Activated T-cell treated with anti-CD3 and anti-CD28 coated beads for 24 hours (primary cell): ENCODE data around the gene TNXB.
"Not testable (repeated sequence)": the region's sequence is repeated elsewhere in the genome, so short reads cannot be mapped to it uniquely, and the experiment has no call there.

ENCODE experiments used
- DNase-seq: peaks from one replicate; pipeline ENCODE4 v3.0.0-alpha.2; 2020; ENCODE audit warnings: low read depth

Gene TNXB

DNA sequence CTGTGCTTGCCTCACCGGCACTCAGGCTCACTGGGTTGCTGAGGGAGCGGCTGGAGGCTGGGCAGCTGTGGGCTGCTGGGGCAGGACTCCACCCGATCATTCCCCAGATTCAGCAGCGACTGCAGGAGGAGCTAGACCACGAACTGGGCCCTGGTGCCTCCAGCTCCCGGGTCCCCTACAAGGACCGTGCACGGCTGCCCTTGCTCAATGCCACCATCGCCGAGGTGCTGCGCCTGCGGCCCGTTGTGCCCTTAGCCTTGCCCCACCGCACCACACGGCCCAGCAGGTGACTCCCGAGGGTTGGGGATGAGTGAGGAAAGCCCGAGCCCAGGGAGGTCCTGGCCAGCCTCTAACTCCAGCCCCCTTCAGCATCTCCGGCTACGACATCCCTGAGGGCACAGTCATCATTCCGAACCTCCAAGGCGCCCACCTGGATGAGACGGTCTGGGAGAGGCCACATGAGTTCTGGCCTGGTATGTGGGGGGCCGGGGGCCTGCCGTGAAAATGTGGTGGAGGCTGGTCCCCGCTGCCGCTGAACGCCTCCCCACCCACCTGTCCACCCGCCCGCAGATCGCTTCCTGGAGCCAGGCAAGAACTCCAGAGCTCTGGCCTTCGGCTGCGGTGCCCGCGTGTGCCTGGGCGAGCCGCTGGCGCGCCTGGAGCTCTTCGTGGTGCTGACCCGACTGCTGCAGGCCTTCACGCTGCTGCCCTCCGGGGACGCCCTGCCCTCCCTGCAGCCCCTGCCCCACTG is 68.7 kb downstream of the TNXB start:
- DNase-seq, result not testable (repeated sequence)

GRCh38 chr6:32039321-32040274 is 69.5 kb downstream of the TNXB start:
- not testable (repeated sequence) for DNase-seq

- DNase-seq, result not testable (repeated sequence)
Observed at GRCh38 chr6:32038878-32039277, 70.3 kb downstream of the TNXB start.

DNA sequence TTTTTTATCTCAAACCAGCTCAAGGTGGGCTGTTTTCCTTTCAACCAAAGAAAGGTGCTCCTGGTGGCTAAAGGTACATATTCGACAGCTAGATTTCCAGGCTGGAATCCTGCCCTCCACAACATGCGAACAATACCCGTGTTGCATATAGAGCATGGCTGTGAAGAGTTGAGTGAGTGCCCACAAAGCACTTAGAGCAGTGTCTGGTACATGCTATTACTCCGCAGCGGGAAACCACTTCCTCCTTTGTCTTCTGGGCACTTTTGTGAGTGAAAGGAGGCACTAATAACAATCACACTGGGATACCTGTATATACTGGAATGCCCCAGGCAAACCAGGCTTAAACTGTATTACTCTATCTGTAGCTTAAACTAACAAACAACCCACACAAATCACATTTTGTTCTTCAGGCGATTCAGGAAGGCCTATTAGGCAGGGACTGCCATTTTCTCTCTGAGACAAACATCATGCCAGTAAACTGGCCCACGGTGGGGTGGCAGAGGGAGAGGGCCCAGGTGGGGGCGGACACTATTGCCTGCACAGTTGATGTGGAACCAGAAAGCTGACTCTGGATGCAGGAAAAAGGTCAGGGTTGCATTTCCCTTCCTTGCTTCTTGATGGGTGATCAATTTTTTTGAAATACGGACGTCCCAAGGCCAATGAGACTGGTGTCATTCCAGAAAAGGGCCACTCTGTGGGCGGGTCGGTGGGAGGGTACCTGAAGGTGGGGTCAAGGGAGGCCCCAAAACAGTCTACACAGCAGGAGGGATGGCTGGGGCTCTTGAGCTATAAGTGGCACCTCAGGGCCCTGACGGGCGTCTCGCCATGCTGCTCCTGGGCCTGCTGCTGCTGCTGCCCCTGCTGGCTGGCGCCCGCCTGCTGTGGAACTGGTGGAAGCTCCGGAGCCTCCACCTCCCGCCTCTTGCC is 71.3 kb downstream of the TNXB start, which contains the start of gene CYP21A2:
Gene CYP21A2 (plus strand): TSS at position 818 of the 927 bp plus-strand sequence. CDS start 8 bp downstream, at position 826.
- DNase-seq, result not testable (repeated sequence)

DNA sequence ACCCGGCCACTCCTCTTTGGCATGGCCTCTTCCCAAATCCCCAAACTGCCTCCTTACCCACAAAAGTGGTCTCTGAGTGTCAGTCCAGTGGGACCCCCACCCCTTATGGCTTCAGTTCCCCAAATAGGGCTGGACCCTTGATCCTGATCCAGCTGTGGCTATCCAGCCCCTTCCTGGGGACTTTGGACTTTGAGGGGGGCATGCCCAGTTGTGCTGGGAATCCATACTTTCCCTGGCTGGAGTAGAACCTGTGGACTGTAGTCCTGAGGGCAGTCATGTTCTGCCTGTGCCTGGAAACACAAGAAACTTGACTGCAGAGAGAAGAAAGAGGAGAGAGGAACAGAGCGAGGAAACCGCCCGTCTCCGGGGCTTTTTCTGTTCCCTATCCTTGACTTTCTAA is 72.0 kb downstream of the TNXB start:
- not testable (repeated sequence) for DNase-seq

GRCh38 chr6:32035283-32036013 is 73.7 kb downstream of the TNXB start:
- not testable (repeated sequence) for DNase-seq

DNA sequence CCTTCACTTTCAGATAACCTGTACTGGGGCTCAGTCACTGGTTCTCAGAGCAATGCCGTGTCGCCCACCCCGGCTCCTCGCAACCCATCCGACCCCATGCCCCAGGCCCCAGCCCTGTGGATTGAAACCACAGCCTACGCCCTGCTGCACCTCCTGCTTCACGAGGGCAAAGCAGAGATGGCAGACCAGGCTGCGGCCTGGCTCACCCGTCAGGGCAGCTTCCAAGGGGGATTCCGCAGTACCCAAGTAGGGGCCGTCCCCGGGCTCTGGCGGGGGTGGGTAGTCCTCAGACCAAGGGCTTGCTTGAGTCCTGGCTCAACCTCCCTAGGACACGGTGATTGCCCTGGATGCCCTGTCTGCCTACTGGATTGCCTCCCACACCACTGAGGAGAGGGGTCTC is 79.6 kb downstream of the TNXB start:
- DNase-seq, result not testable (repeated sequence)

GRCh38 chr6:32028631-32029030 is 80.5 kb downstream of the TNXB start:
- not testable (repeated sequence) for DNase-seq

GRCh38 chr6:32022100-32022499 is 87.0 kb downstream of the TNXB start:
- DNase-seq, result not testable (repeated sequence)

- DNase-seq, result not testable (repeated sequence)
Observed at GRCh38 chr6:32014547-32014946, 94.6 kb downstream of the TNXB start, which contains the start of gene C4B. C4B (plus strand) TSS chr6:32014795; CDS start chr6:32014846, 51 bp downstream.

- not testable (repeated sequence) for DNase-seq
Observed at GRCh38 chr6:32013738-32014137, 95.4 kb downstream of the TNXB start.

- not testable (repeated sequence) for DNase-seq
Observed at GRCh38 chr6:32012941-32013617, 96.1 kb downstream of the TNXB start.

GRCh38 chr6:32010856-32011530 is 98.1 kb downstream of the TNXB start:
- DNase-seq, result not testable (repeated sequence)

DNA sequence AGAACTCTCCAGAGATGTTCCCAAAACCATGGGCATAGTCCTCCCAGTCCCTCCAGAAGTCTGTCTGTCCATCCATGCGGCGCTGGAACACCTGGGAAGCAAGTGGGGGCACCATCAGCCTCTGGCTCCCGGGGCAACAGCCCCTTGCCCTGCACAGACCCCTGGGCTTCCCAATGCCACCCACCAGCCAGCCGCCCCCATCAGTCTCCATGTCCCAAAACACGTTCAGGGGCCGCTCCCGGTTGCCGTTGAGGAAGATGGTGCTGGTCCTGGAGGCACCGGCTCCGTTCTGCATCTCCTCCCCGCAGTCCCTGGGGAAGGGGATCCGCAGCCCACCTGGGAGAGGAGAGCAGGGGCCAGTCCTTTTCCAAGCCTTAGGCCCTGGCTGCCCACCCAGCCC is 99.6 kb downstream of the TNXB start:
- DNase-seq, result not testable (repeated sequence)

- not testable (repeated sequence) for DNase-seq
Observed at GRCh38 chr6:32008616-32009015, 100.5 kb downstream of the TNXB start.

DNA sequence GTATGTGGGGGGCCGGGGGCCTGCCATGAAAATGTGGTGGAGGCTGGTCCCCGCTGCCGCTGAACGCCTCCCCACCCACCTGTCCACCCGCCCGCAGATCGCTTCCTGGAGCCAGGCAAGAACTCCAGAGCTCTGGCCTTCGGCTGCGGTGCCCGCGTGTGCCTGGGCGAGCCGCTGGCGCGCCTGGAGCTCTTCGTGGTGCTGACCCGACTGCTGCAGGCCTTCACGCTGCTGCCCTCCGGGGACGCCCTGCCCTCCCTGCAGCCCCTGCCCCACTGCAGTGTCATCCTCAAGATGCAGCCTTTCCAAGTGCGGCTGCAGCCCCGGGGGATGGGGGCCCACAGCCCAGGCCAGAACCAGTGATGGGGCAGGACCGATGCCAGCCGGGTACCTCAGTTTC is 101.1 kb downstream of the TNXB start:
- not testable (repeated sequence) for DNase-seq

DNA sequence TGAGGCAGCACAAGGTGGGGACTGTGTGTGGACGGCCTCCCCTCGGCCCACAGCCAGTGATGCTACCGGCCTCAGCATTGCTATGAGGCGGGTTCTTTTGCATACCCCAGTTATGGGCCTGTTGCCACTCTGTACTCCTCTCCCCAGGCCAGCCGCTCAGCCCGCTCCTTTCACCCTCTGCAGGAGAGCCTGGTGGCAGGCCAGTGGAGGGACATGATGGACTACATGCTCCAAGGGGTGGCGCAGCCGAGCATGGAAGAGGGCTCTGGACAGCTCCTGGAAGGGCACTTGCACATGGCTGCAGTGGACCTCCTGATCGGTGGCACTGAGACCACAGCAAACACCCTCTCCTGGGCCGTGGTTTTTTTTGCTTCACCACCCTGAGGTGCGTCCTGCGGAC is 102.1 kb downstream of the TNXB start:
- not testable (repeated sequence) for DNase-seq

GRCh38 chr6:32005991-32006529 is 103.1 kb downstream of the TNXB start:
- DNase-seq, result not testable (repeated sequence)

- DNase-seq, result not testable (repeated sequence)
Observed at GRCh38 chr6:32005538-32005880, 103.6 kb downstream of the TNXB start.
